Measurements from ENCODE around the gene SMIM27.
"Not testable (repeated sequence)": the region's sequence is repeated elsewhere in the genome, so short reads cannot be mapped to it uniquely, and the experiment has no call there.

The SMIM27 gene

DNA sequence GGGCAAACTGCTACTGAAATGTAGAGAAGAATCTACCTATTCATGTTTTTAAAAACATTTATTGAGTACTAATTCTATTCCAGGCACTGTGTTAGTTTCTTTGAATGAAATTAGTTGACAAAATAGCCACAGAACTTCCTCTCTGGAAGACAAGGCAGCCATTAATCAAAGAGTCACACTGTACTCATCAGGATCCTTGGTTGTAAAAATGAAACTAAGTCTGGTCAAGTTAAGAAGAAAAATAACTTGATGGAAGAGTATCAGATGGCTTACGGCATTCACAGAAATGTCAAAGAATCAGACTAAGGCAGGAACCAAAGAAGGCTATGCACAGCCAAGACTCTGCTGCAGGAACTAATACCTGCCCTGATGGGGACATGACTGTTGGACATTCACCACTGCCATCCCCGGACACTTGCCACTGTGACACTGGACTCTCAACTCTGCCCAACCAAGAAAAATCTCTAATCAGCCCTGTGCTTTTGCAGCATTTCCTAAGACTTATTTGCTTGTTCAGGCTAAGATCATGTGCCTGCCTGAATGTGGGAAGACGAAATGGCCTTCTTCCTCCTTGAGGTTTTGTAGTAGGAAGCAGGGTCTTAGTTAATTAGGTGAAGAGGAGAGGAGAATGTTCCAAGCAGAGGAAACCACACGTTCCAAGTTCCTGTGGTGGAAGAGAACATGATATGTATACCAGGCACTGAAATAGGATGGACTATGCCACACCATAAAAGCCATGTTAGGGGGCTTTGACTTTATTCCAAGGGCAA is 44.2 kb downstream of the SMIM27 start:
- Mint-ChIP-seq H3K27me3 (peaks cover 23% of the 10 kb centered on the region), H3K36me3 (ENCODE audit: low read depth) (no peaks in the 10 kb centered on the region), H3K9me3 (peaks cover 10% of the 10 kb centered on the region), H3K27ac (no peak overlapping the region), H3K4me3 (no peak overlapping the region), H3K4me1 (ENCODE audit: low read depth) (peaks cover 21% of the 10 kb centered on the region)
- intact Hi-C loops (cut with micrococcal nuclease): no loop called here

DNA sequence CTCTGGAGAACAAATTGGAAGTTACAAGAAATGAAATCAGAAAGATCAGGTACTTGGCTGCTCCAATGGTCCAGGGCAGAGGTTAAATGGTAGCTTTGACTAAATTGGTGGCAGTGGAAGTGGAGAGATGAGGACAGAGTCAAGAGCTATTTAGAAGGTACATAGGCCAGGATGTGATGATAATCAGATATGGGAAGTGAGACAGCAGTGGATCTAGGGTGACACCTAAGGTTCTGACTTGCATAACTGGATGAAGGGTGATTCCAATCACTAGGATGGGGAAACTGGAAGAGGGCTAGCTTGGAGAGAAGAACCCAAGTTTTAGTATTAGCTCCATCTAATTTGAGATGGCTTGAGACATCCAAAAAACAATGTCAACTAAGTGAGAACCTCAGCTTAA is 44.8 kb downstream of the SMIM27 start:
- peaks cover 25% of the 10 kb centered on the region for H3K27me3 Mint-ChIP-seq
- peaks cover 21% of the 10 kb centered on the region for H3K4me1 Mint-ChIP-seq (ENCODE audit: low read depth)
- no peak overlapping the region for H3K4me3 Mint-ChIP-seq
- H3K9me3 Mint-ChIP-seq: peaks cover 10% of the 10 kb centered on the region
- intact Hi-C loops (cut with micrococcal nuclease): no loop called here
- H3K27ac Mint-ChIP-seq: no peak overlapping the region
- H3K36me3 Mint-ChIP-seq (ENCODE audit: low read depth): no peaks in the 10 kb centered on the region

DNA sequence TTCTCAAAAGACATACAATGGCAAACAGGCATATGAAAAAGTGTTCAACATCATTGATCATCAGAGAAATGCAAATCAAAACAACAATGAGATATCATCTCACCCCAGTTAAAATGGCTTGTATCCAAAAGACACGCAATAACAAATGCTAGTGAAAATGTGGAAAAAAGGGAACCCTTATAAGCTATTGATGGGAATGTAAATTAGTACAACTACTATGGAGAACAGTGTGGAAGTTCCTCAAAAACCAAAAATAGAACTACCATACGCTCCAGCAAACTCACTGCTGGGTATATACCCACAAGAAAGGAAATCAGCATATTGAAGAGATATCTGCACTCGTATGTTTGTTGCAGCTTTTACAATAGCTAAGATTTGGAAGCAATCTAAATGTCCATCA is 46.9 kb downstream of the SMIM27 start:
- H3K36me3 Mint-ChIP-seq (ENCODE audit: low read depth); intact Hi-C loops (cut with micrococcal nuclease); H3K27ac Mint-ChIP-seq; H3K4me3 Mint-ChIP-seq: not testable (repeated sequence)
- peaks cover 26% of the 10 kb centered on the region for H3K27me3 Mint-ChIP-seq
- peaks cover 21% of the 10 kb centered on the region for H3K4me1 Mint-ChIP-seq (ENCODE audit: low read depth)
- peaks cover 10% of the 10 kb centered on the region for H3K9me3 Mint-ChIP-seq
